AG09309 (cell line): Measurements from ENCODE around the gene GNG7.

Experiments
- DNase-seq: peaks from one replicate; pipeline ENCODE4 v3.0.0-alpha.2; 2010; ENCODE audit warnings: low read depth
- H3K4me3 ChIP-seq: 2 replicates; pipeline ENCODE4 v1.5.1; 2011; ENCODE audit warnings: mild to moderate bottlenecking, low read depth, low read length, moderate library complexity; ENCODE audit not compliant: control insufficient read depth
- CTCF ChIP-seq: IDR thresholded peaks from 2 replicates; pipeline ENCODE4 v1.5.1; 2011; ENCODE audit warnings: mild to moderate bottlenecking, low read depth, low read length, inconsistent platforms; ENCODE audit not compliant: insufficient read depth, control insufficient read depth; ENCODE audit errors: missing control alignments

The GNG7 gene

GRCh38 chr19:2484178-2484937 is 218.1 kb downstream of the GNG7 start:
- H3K4me3 ChIP-seq: no peak overlapping the region
- no peak for DNase-seq
- no peak for TF ChIP-seq CTCF

- DNase-seq: no peak
- no peak for TF ChIP-seq CTCF
- no peak overlapping the region for H3K4me3 ChIP-seq
Observed at GRCh38 chr19:2483484-2484151, 218.9 kb downstream of the GNG7 start.

- DNase-seq: no peak
Observed at GRCh38 chr19:2483084-2483483, 219.4 kb downstream of the GNG7 start.

GRCh38 chr19:2482354-2483038 is 220.0 kb downstream of the GNG7 start:
- TF ChIP-seq CTCF: no peak
- no peak for DNase-seq
- H3K4me3 ChIP-seq: no peak overlapping the region

More at GRCh38 chr19:2483084-2483483, 219.4 kb downstream of the GNG7 start:
- TF ChIP-seq CTCF: no peak
- H3K4me3 ChIP-seq: no peak overlapping the region

- TF ChIP-seq CTCF: no peak
- no peak overlapping the region for H3K4me3 ChIP-seq
- no peak for DNase-seq
Observed at GRCh38 chr19:2481466-2481865, 221.0 kb downstream of the GNG7 start.

- peak overlapping the region; percentile 99; the same call in 1 of the 2 replicates for H3K4me3 ChIP-seq
- DNase-seq: no peak
- TF ChIP-seq CTCF: peak; percentile 21
Observed at GRCh38 chr19:2479556-2480194, 222.8 kb downstream of the GNG7 start.
